ENCODE results near the gene MAST1.

The MAST1 gene

GRCh38 chr19:12833738-12834565 lies 4.4 kb upstream of the MAST1 start:
- no peak overlapping the region for H3K27ac ChIP-seq
- POLR2A ChIA-PET (ENCODE audit: low non-redundant PET): no interaction called here
- CTCF ChIA-PET: interaction anchor here (0.8 to 1.1 kb wide), 2 partner anchors 55 to 238 kb away, joined by 3 to 5 read pairs; no protein-coding TSS in a partner anchor
- TF ChIP-seq, protein P1, sequence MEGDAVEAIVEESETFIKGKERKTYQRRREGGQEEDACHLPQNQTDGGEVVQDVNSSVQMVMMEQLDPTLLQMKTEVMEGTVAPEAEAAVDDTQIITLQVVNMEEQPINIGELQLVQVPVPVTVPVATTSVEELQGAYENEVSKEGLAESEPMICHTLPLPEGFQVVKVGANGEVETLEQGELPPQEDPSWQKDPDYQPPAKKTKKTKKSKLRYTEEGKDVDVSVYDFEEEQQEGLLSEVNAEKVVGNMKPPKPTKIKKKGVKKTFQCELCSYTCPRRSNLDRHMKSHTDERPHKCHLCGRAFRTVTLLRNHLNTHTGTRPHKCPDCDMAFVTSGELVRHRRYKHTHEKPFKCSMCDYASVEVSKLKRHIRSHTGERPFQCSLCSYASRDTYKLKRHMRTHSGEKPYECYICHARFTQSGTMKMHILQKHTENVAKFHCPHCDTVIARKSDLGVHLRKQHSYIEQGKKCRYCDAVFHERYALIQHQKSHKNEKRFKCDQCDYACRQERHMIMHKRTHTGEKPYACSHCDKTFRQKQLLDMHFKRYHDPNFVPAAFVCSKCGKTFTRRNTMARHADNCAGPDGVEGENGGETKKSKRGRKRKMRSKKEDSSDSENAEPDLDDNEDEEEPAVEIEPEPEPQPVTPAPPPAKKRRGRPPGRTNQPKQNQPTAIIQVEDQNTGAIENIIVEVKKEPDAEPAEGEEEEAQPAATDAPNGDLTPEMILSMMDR (conservative IDR thresholded peaks at IDR 0.05; ENCODE audit: low read depth): no peak
- peak; percentile 50 for DNase-seq (ENCODE audit: low spot score)

DNA sequence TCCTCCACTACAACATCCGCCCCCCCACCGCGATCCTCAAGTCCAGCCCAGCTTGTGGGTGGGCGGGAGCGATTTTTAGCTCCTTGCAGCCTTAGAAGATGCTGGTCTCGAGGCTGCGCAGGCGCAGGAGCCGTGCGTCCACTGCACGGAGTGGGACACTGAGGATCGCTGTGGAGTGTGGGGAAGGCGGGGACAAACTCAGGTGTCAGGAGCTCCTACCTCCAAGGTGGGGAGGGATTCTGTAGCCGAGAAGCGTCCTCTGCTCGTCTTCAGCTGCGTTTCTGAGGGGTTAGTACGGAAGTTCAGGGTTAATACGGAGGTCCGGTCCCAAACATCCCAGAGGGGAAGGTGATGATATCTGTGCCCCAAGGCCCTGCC lies 3.8 kb upstream of the MAST1 start, which contains the start of gene RTBDN:
Gene RTBDN, minus strand, starts transcription at position 14 of the 378 bp plus-strand sequence. CDS start 4,600 bp downstream, outside the sequence.
- DNase-seq (ENCODE audit: low spot score): no peak
- H3K27ac ChIP-seq: no peak within 1 kb of the TSS
- POLR2A ChIA-PET (ENCODE audit: low non-redundant PET): no interaction called here
- TF ChIP-seq, protein P1 (conservative IDR thresholded peaks at IDR 0.05; ENCODE audit: low read depth): no peak
- CTCF ChIA-PET: interaction anchor here (0.8 to 1.1 kb wide), 2 partner anchors 56 to 237 kb away, joined by 3 to 5 read pairs; no protein-coding TSS in a partner anchor

- no peak overlapping the region for H3K27ac ChIP-seq
- TF ChIP-seq, protein P1 (conservative IDR thresholded peaks at IDR 0.05; ENCODE audit: low read depth): no peak
- DNase-seq (ENCODE audit: low spot score): no peak
- ChIA-PET CTCF (no interaction called here), POLR2A (ENCODE audit: low non-redundant PET) (no interaction called here)
Observed at GRCh38 chr19:12834976-12835757, 3.1 kb upstream of the MAST1 start.

DNA sequence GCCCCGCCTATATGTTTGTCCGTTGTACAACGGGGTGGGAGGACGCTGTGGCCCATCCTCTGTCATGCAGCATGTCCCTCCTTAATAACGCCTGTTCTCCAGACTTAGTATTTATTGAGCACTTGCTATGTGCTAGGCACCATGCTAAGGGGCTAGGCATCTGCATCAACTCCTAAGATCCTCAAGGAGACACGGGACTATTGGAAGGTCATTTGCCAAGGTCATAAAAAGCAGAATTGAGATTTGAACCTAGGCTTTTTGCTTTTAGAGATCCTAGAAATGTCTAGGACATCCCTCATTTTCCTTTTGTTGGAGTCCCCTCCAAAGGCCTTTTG lies 1.8 kb upstream of the MAST1 start:
- DNase-seq (ENCODE audit: low spot score): no peak
- POLR2A ChIA-PET (ENCODE audit: low non-redundant PET): no interaction called here
- CTCF ChIA-PET: interaction anchor here (1.4 kb wide), 1 partner anchor 11 kb away, joined by 11 read pairs; no protein-coding TSS in a partner anchor
- TF ChIP-seq, protein P1 (conservative IDR thresholded peaks at IDR 0.05; ENCODE audit: low read depth): no peak
- no peak overlapping the region for H3K27ac ChIP-seq

GRCh38 chr19:12837225-12837624 lies 1.1 kb upstream of the MAST1 start:
- POLR2A ChIA-PET (ENCODE audit: low non-redundant PET): interaction anchor here (0.6 kb wide), 1 partner anchor 64 kb away, joined by 5 read pairs; no protein-coding TSS in a partner anchor
- DNase-seq (ENCODE audit: low spot score): peak; percentile 79
- TF ChIP-seq, protein P1 (conservative IDR thresholded peaks at IDR 0.05; ENCODE audit: low read depth): no peak
- no peak overlapping the region for H3K27ac ChIP-seq
- CTCF ChIA-PET: interaction anchor here (0.5 to 1.4 kb wide), 3 partner anchors 11 to 63 kb away, joined by 3 to 11 read pairs (median 6); partner anchors contain the start of gene THSD8
